Activated CD4-positive, CD25-positive, alpha-beta regulatory T cell treated with anti-CD3 and anti-CD28 coated beads, Interleukin-2, amount 50 U/mL, for 72 hours (primary cell): Measurements from ENCODE around the gene DCAF11.
"Not testable (repeated sequence)": the region's sequence is repeated elsewhere in the genome, so short reads cannot be mapped to it uniquely, and the experiment has no call there.

Experiments used
- DNase-seq: peaks from one replicate; pipeline ENCODE4 v3.0.0; 2021

The DCAF11 gene

GRCh38 chr14:24098229-24098926 lies 16.2 kb upstream of the DCAF11 start:
- DNase-seq, result no peak

GRCh38 chr14:24098927-24099813 lies 15.4 kb upstream of the DCAF11 start:
- no peak for DNase-seq

- DNase-seq, result no peak
These were observed 14.2 kb upstream of the DCAF11 start for GRCh38 chr14:24100197-24100981.

GRCh38 chr14:24100982-24101494 lies 13.5 kb upstream of the DCAF11 start:
- DNase-seq, result no peak

- DNase-seq, result no peak
These were observed 12.1 kb upstream of the DCAF11 start for GRCh38 chr14:24102357-24103048.

GRCh38 chr14:24103451-24103850 lies 11.1 kb upstream of the DCAF11 start:
- DNase-seq, result no peak

- not testable (repeated sequence) for DNase-seq
These were observed 8.9 kb upstream of the DCAF11 start for GRCh38 chr14:24105609-24106239.

GRCh38 chr14:24106672-24107271 lies 7.8 kb upstream of the DCAF11 start:
- DNase-seq, result no peak

- DNase-seq, result no peak
These were observed 6.2 kb upstream of the DCAF11 start for GRCh38 chr14:24108336-24108874.

- DNase-seq, result no peak
These were observed 4.5 kb upstream of the DCAF11 start for GRCh38 chr14:24110060-24110459.

- DNase-seq, result no peak
These were observed 4.1 kb upstream of the DCAF11 start for GRCh38 chr14:24110523-24110922.

GRCh38 chr14:24113379-24113800 lies 1.2 kb upstream of the DCAF11 start:
- no peak for DNase-seq

- DNase-seq, result peak; percentile 72
These were observed 611 bp upstream of the DCAF11 start for GRCh38 chr14:24113801-24114531.

- no peak for DNase-seq
These were observed 998 bp downstream of the DCAF11 start for GRCh38 chr14:24115422-24116127.

GRCh38 chr14:24116128-24116814 lies 1.7 kb downstream of the DCAF11 start:
- DNase-seq, result no peak

- DNase-seq, result no peak
These were observed 2.6 kb downstream of the DCAF11 start for GRCh38 chr14:24117179-24117578.

- DNase-seq, result no peak
These were observed 5.1 kb downstream of the DCAF11 start for GRCh38 chr14:24119691-24120090.

- no peak for DNase-seq
These were observed 6.6 kb downstream of the DCAF11 start for GRCh38 chr14:24121210-24121609.

- DNase-seq, result no peak
These were observed 7.8 kb downstream of the DCAF11 start for GRCh38 chr14:24122416-24122815.
